ENCODE data around the gene RAB6A. TPM values are rescaled to one million over a fixed set of nuclear protein-coding genes. Genes with fewer than 3 reads are reported as not detected.

The RAB6A gene
- total RNA-seq, 2 donors from 2014 or later: 179 to 247 TPM

DNA sequence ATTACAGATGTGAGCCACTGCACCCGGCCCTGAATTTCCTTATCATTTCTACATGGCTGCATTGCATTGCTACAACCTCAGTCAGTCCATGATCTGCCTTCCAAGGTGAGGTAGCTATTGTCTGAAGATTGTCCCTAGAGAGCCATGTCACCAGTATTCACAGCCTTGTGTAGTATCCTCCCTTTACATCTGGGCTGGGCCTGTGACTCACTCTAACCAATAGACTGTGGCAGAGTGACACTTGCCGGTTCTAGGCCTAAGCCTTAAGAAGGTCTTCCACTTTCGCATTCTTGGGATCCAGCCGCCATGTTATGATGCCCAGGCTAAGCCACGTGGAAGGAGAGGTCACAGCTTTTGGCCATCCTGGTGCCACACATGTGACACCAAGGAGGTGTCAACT, 124.6 kb downstream of the RAB6A start:
- ATAC-seq (ENCODE audit: insufficient number of reproducible peaks, low FRiP score, low read depth) (no peak), DNase-seq (ENCODE audit: low spot score) (no peak)
- Histone ChIP-seq H3K4me1 (ENCODE audit: control insufficient read depth in 1 of 2, low read depth in 2 of 2) (no peaks in the 10 kb centered on the region), H3K27me3 (replicated peaks; ENCODE audit: insufficient read depth) (no peaks in the 10 kb centered on the region), H3K36me3 (no peaks in the 10 kb centered on the region), H3K4me3 (no peak overlapping the region), H3K27ac (no peak overlapping the region), H3K9me3 (no peaks in the 10 kb centered on the region)
- TF ChIP-seq, protein P1, sequence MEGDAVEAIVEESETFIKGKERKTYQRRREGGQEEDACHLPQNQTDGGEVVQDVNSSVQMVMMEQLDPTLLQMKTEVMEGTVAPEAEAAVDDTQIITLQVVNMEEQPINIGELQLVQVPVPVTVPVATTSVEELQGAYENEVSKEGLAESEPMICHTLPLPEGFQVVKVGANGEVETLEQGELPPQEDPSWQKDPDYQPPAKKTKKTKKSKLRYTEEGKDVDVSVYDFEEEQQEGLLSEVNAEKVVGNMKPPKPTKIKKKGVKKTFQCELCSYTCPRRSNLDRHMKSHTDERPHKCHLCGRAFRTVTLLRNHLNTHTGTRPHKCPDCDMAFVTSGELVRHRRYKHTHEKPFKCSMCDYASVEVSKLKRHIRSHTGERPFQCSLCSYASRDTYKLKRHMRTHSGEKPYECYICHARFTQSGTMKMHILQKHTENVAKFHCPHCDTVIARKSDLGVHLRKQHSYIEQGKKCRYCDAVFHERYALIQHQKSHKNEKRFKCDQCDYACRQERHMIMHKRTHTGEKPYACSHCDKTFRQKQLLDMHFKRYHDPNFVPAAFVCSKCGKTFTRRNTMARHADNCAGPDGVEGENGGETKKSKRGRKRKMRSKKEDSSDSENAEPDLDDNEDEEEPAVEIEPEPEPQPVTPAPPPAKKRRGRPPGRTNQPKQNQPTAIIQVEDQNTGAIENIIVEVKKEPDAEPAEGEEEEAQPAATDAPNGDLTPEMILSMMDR (IDR thresholded peaks at IDR 0.05): no peak

DNA sequence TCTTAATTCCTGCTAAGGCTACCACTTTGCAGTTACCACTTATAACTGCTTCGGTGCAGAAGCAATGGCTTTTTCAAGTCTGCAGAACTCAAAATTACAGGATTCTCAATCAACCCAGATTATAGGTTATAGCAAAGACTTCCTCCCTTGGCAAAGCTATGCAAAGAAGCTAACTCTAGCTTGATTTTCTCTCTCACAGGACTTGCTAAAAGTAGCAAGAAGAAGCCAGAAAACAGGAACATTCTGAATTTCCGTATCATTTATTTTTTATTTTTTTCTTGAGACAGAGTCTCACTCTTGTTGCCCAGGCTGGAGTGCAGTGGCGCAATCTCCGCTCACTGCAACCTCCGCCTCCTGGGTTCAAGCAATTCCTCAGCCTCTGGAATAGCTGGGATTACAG, 125.2 kb downstream of the RAB6A start:
- Histone ChIP-seq H3K9me3 (no peaks in the 10 kb centered on the region), H3K27me3 (replicated peaks; ENCODE audit: insufficient read depth) (no peaks in the 10 kb centered on the region), H3K4me3 (no peak overlapping the region), H3K4me1 (ENCODE audit: control insufficient read depth in 1 of 2, low read depth in 2 of 2) (no peaks in the 10 kb centered on the region), H3K36me3 (no peaks in the 10 kb centered on the region), H3K27ac (no peak overlapping the region)
- ATAC-seq (ENCODE audit: insufficient number of reproducible peaks, low FRiP score, low read depth): no peak
- no peak for DNase-seq (ENCODE audit: low spot score)
- TF ChIP-seq, protein P1 (IDR thresholded peaks at IDR 0.05): no peak

DNA sequence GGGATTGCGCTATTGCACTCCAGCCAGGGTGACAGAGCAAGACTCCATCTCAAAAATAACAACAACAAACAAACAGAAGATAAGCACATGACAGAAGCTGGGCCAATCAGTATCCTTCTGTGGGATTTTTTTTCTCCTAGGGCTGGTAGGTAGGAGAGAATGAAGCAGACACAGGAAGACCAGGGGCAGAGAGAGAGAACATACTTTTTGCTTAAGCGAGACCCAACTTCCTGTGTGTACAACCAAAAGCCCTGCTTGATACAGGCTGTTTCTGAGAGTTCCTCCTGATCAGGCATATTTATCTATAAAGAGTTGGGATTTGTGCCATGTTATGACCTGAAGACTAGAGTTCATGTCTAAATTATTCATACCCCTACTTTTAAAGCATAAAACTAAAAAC, 126.9 kb downstream of the RAB6A start:
- H3K9me3 ChIP-seq: no peaks in the 10 kb centered on the region
- no peaks in the 10 kb centered on the region for H3K4me1 ChIP-seq (ENCODE audit: control insufficient read depth in 1 of 2, low read depth in 2 of 2)
- no peak overlapping the region for H3K27ac ChIP-seq
- DNase-seq (ENCODE audit: low spot score): no peak
- no peak for ATAC-seq (ENCODE audit: insufficient number of reproducible peaks, low FRiP score, low read depth)
- H3K27me3 ChIP-seq (replicated peaks; ENCODE audit: insufficient read depth): no peaks in the 10 kb centered on the region
- H3K4me3 ChIP-seq: no peak overlapping the region
- TF ChIP-seq, protein P1 (IDR thresholded peaks at IDR 0.05): no peak
- H3K36me3 ChIP-seq: no peaks in the 10 kb centered on the region

DNA sequence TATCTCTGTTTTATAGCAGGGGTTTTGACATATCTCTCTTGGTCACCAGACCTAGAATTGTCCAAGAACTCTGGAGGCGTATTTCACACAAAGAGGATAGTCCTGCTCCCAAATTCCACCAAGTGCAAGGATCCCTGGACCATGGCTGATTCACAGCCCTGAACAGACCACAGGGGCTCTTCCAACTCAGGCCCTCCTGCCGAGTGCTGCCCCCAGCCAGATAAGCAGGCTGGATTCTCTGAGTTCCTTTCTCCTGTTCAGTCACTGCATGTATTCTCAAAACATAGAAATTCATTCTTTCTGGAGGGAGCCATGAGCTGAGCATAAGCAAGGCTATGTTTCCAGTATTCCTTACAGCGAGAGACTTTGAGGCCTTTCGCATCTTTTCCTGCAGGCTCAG, 127.9 kb downstream of the RAB6A start:
- no peak for DNase-seq (ENCODE audit: low spot score)
- no peaks in the 10 kb centered on the region for H3K4me1 ChIP-seq (ENCODE audit: control insufficient read depth in 1 of 2, low read depth in 2 of 2)
- H3K4me3 ChIP-seq: no peak overlapping the region
- H3K9me3 ChIP-seq: no peaks in the 10 kb centered on the region
- TF ChIP-seq, protein P1 (IDR thresholded peaks at IDR 0.05): no peak
- no peaks in the 10 kb centered on the region for H3K36me3 ChIP-seq
- no peaks in the 10 kb centered on the region for H3K27me3 ChIP-seq (replicated peaks; ENCODE audit: insufficient read depth)
- no peak for ATAC-seq (ENCODE audit: insufficient number of reproducible peaks, low FRiP score, low read depth)
- no peak overlapping the region for H3K27ac ChIP-seq

DNA sequence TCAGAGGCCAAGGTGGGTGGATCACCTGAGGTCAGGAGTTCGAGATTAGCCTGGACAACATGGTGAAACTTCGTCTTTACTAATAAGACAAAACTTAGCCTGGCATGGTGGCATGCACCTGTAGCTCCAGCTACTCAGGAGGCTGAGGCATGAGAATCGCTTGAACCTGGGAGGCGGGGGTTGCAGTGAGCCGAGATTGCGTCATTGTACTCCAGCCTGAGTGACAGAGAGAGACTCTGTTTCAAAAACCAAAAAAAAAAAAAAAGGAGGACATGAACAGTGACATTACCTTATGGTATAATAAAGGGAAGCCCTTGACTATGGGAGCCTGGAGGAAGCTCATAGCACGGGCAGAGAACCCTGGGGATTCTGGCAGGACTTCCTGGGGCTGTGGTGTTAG, 131.0 kb downstream of the RAB6A start:
- peaks cover 0 to 6% of the 10 kb centered on the region in 2 donors for H3K4me1 ChIP-seq (ENCODE audit: control insufficient read depth in 1 of 2, low read depth in 2 of 2)
- ATAC-seq (ENCODE audit: insufficient number of reproducible peaks, low FRiP score, low read depth) (no peak), DNase-seq (ENCODE audit: low spot score) (no peak)
- no peaks in the 10 kb centered on the region for H3K27me3 ChIP-seq (replicated peaks; ENCODE audit: insufficient read depth)
- H3K9me3 ChIP-seq: no peaks in the 10 kb centered on the region
- TF ChIP-seq, protein P1 (IDR thresholded peaks at IDR 0.05): no peak
- no peak overlapping the region for H3K4me3 ChIP-seq
- H3K36me3 ChIP-seq: no peaks in the 10 kb centered on the region
- no peak overlapping the region for H3K27ac ChIP-seq
